Measurements from ENCODE around the gene GRIN3B.
"Not testable (repeated sequence)": the region's sequence is repeated elsewhere in the genome, so short reads cannot be mapped to it uniquely, and the experiment has no call there.

GRIN3B gene

GRCh38 chr19:1000095-1000494 is at the start of gene GRIN3B:
Gene GRIN3B, plus strand, starts transcription at chr19:1000419. Its CDS starts 19 bp downstream, at chr19:1000438.
- peak within 1 kb of the TSS; percentile 39 for H3K4me3 ChIP-seq (ENCODE audit: low read length)
- no peak within 1 kb of the TSS for H2AFZ ChIP-seq (ENCODE audit: low read depth, low read length)
- peaks cover 4% of the 10 kb centered on the region for H3K36me3 ChIP-seq (ENCODE audit: insufficient read depth, low read length)
- H3K4me1 ChIP-seq (ENCODE audit: insufficient read depth, low read length) = peaks cover 9% of the 10 kb centered on the region
- H3K9me3 ChIP-seq (ENCODE audit: low read length) = no peaks in the 10 kb centered on the region
- H3K27me3 ChIP-seq (ENCODE audit: insufficient read depth, low read length) = peaks cover 20% of the 10 kb centered on the region

- peaks cover 12% of the 10 kb centered on the region for H3K4me1 ChIP-seq (ENCODE audit: insufficient read depth, low read length)
Observed at GRCh38 chr19:952049-952679, 48.1 kb upstream of the GRIN3B start.

GRCh38 chr19:952680-953444 is 47.4 kb upstream of the GRIN3B start:
- H3K9me3 ChIP-seq (ENCODE audit: low read length) = no peaks in the 10 kb centered on the region
- no peak overlapping the region for H2AFZ ChIP-seq (ENCODE audit: low read depth, low read length)
- no peak overlapping the region for H3K4me3 ChIP-seq (ENCODE audit: low read length)
- H3K27me3 ChIP-seq (ENCODE audit: insufficient read depth, low read length) = no peaks in the 10 kb centered on the region
- H3K4me1 ChIP-seq (ENCODE audit: insufficient read depth, low read length) = peaks cover 12% of the 10 kb centered on the region
- H3K36me3 ChIP-seq (ENCODE audit: insufficient read depth, low read length) = peaks cover 4% of the 10 kb centered on the region

More at GRCh38 chr19:952049-952679, 48.1 kb upstream of the GRIN3B start:
- Histone ChIP-seq H2AFZ (ENCODE audit: low read depth, low read length) (no peak overlapping the region), H3K36me3 (ENCODE audit: insufficient read depth, low read length) (peaks cover 4% of the 10 kb centered on the region), H3K27me3 (ENCODE audit: insufficient read depth, low read length) (no peaks in the 10 kb centered on the region), H3K4me3 (ENCODE audit: low read length) (no peak overlapping the region), H3K9me3 (ENCODE audit: low read length) (no peaks in the 10 kb centered on the region)

- Histone ChIP-seq H3K9me3 (ENCODE audit: low read length) (no peaks in the 10 kb centered on the region), H3K4me3 (ENCODE audit: low read length) (no peak overlapping the region), H3K36me3 (ENCODE audit: insufficient read depth, low read length) (no peaks in the 10 kb centered on the region), H3K27me3 (ENCODE audit: insufficient read depth, low read length) (no peaks in the 10 kb centered on the region), H3K4me1 (ENCODE audit: insufficient read depth, low read length) (peaks cover 12% of the 10 kb centered on the region), H2AFZ (ENCODE audit: low read depth, low read length) (no peak overlapping the region)
Observed at GRCh38 chr19:953445-954271, 46.6 kb upstream of the GRIN3B start.

- H3K36me3 ChIP-seq (ENCODE audit: insufficient read depth, low read length) = no peaks in the 10 kb centered on the region
- H3K27me3 ChIP-seq (ENCODE audit: insufficient read depth, low read length) = no peaks in the 10 kb centered on the region
- H2AFZ ChIP-seq (ENCODE audit: low read depth, low read length) = no peak overlapping the region
- H3K4me3 ChIP-seq (ENCODE audit: low read length) = no peak overlapping the region
- no peaks in the 10 kb centered on the region for H3K9me3 ChIP-seq (ENCODE audit: low read length)
- peaks cover 12% of the 10 kb centered on the region for H3K4me1 ChIP-seq (ENCODE audit: insufficient read depth, low read length)
Observed at GRCh38 chr19:954272-954671, 45.9 kb upstream of the GRIN3B start.

- H3K9me3 ChIP-seq (ENCODE audit: low read length) = no peaks in the 10 kb centered on the region
- no peak overlapping the region for H3K4me3 ChIP-seq (ENCODE audit: low read length)
- H3K27me3 ChIP-seq (ENCODE audit: insufficient read depth, low read length) = no peaks in the 10 kb centered on the region
- H3K36me3 ChIP-seq (ENCODE audit: insufficient read depth, low read length) = no peaks in the 10 kb centered on the region
- H3K4me1 ChIP-seq (ENCODE audit: insufficient read depth, low read length) = peaks cover 12% of the 10 kb centered on the region
- no peak overlapping the region for H2AFZ ChIP-seq (ENCODE audit: low read depth, low read length)
Observed at GRCh38 chr19:954672-955494, 45.3 kb upstream of the GRIN3B start.

- no peaks in the 10 kb centered on the region for H3K9me3 ChIP-seq (ENCODE audit: low read length)
- no peaks in the 10 kb centered on the region for H3K27me3 ChIP-seq (ENCODE audit: insufficient read depth, low read length)
- no peak overlapping the region for H2AFZ ChIP-seq (ENCODE audit: low read depth, low read length)
- no peaks in the 10 kb centered on the region for H3K36me3 ChIP-seq (ENCODE audit: insufficient read depth, low read length)
- H3K4me3 ChIP-seq (ENCODE audit: low read length) = no peak overlapping the region
- H3K4me1 ChIP-seq (ENCODE audit: insufficient read depth, low read length) = peaks cover 12% of the 10 kb centered on the region
Observed at GRCh38 chr19:955803-956765, 44.1 kb upstream of the GRIN3B start.

- H3K27me3 ChIP-seq (ENCODE audit: insufficient read depth, low read length) = no peaks in the 10 kb centered on the region
- peaks cover under 1% of the 10 kb centered on the region for H3K36me3 ChIP-seq (ENCODE audit: insufficient read depth, low read length)
- H3K9me3 ChIP-seq (ENCODE audit: low read length) = no peaks in the 10 kb centered on the region
- no peak overlapping the region for H2AFZ ChIP-seq (ENCODE audit: low read depth, low read length)
- no peak overlapping the region for H3K4me3 ChIP-seq (ENCODE audit: low read length)
- H3K4me1 ChIP-seq (ENCODE audit: insufficient read depth, low read length) = peaks cover 15% of the 10 kb centered on the region
Observed at GRCh38 chr19:956766-957440, 43.3 kb upstream of the GRIN3B start.

GRCh38 chr19:957578-957977 is 42.6 kb upstream of the GRIN3B start:
- peaks cover 15% of the 10 kb centered on the region for H3K4me1 ChIP-seq (ENCODE audit: insufficient read depth, low read length)
- not testable (repeated sequence) for H3K27me3 ChIP-seq (ENCODE audit: insufficient read depth, low read length); H3K9me3 ChIP-seq (ENCODE audit: low read length); H3K4me3 ChIP-seq (ENCODE audit: low read length); H2AFZ ChIP-seq (ENCODE audit: low read depth, low read length); H3K36me3 ChIP-seq (ENCODE audit: insufficient read depth, low read length)

- H2AFZ ChIP-seq (ENCODE audit: low read depth, low read length) = no peak overlapping the region
- peaks cover 2% of the 10 kb centered on the region for H3K9me3 ChIP-seq (ENCODE audit: low read length)
- H3K4me1 ChIP-seq (ENCODE audit: insufficient read depth, low read length) = peaks cover 15% of the 10 kb centered on the region
- no peak overlapping the region for H3K4me3 ChIP-seq (ENCODE audit: low read length)
- no peaks in the 10 kb centered on the region for H3K27me3 ChIP-seq (ENCODE audit: insufficient read depth, low read length)
- peaks cover 16% of the 10 kb centered on the region for H3K36me3 ChIP-seq (ENCODE audit: insufficient read depth, low read length)
Observed at GRCh38 chr19:958967-959855, 41.0 kb upstream of the GRIN3B start.

GRCh38 chr19:960020-960419 is 40.2 kb upstream of the GRIN3B start:
- peaks cover 6% of the 10 kb centered on the region for H3K9me3 ChIP-seq (ENCODE audit: low read length)
- H3K4me3 ChIP-seq (ENCODE audit: low read length) = no peak overlapping the region
- no peak overlapping the region for H2AFZ ChIP-seq (ENCODE audit: low read depth, low read length)
- peaks cover 15% of the 10 kb centered on the region for H3K4me1 ChIP-seq (ENCODE audit: insufficient read depth, low read length)
- H3K36me3 ChIP-seq (ENCODE audit: insufficient read depth, low read length) = peaks cover 23% of the 10 kb centered on the region
- no peaks in the 10 kb centered on the region for H3K27me3 ChIP-seq (ENCODE audit: insufficient read depth, low read length)

Measured in neuron (in vitro differentiated cells).